Loucy (cell line): ENCODE measurements around the gene RPS6KB2.

Experiments used
- CTCF ChIP-seq: fragments of 200-600 bp; sonication (generic); conservative IDR thresholded peaks from 2 replicates; pipeline ENCODE4 v1.5.1; 2014; ENCODE audit warnings: mild to moderate bottlenecking, antibody characterized with exemption, low read length
- EZH2phosphoT487 ChIP-seq: fragments of 200-600 bp; IDR thresholded peaks from 2 replicates; pipeline ENCODE4 v1.6.1; 2018; ENCODE audit warnings: antibody characterized with exemption, mild to moderate bottlenecking, moderate library complexity, borderline replicate concordance

GRCh38 chr11:67387518-67387917, 40.8 kb upstream of the RPS6KB2 start:
- TF ChIP-seq CTCF (no peak), EZH2phosphoT487 (no peak)
